Mucosa of rectum (tissue), 2 donors: ENCODE data around the gene CHST9.
"Not testable (repeated sequence)": the region's sequence is repeated elsewhere in the genome, so short reads cannot be mapped to it uniquely, and the experiment has no call there.

Experiments used
- H3K27ac ChIP-seq, 2 donors: one replicate each; pipeline ENCODE4 v1.7.0; 2013; ENCODE audit warnings: inconsistent platforms in 2 of 2, low read depth in 2 of 2, low read length in 2 of 2
- H3K27me3 ChIP-seq, 2 donors: one replicate each; pipeline ENCODE4 v1.7.0; 2013; ENCODE audit warnings: low read length in 2 of 2; ENCODE audit not compliant: control insufficient read depth in 2 of 2, insufficient read depth in 2 of 2
- H3K36me3 ChIP-seq, 2 donors: one replicate each; pipeline ENCODE4 v1.7.0; 2013; ENCODE audit warnings: low read length in 2 of 2; ENCODE audit not compliant: control insufficient read depth in 2 of 2, insufficient read depth in 2 of 2
- H3K4me1 ChIP-seq, 2 donors: one replicate each; pipeline ENCODE4 v1.7.0; 2013; ENCODE audit warnings: low read length in 2 of 2, mild to moderate bottlenecking in 1 of 2; ENCODE audit not compliant: control insufficient read depth in 2 of 2, insufficient read depth in 2 of 2
- H3K4me3 ChIP-seq, 2 donors: one replicate each; pipeline ENCODE4 v1.7.0; 2013; ENCODE audit warnings: low read length in 2 of 2
- H3K9ac ChIP-seq, 2 donors: one replicate each; pipeline ENCODE4 v1.7.0; 2013; ENCODE audit warnings: low read length in 2 of 2, low read depth in 1 of 2, mild to moderate bottlenecking in 1 of 2
- H3K9me3 ChIP-seq, 2 donors: one replicate each; pipeline ENCODE4 v1.7.0; 2013; ENCODE audit warnings: low read length in 2 of 2; ENCODE audit not compliant: control insufficient read depth in 2 of 2
- donor health status: healthy.
- donor health status: Normal muscosa, but diverticular disease.

The CHST9 gene

DNA sequence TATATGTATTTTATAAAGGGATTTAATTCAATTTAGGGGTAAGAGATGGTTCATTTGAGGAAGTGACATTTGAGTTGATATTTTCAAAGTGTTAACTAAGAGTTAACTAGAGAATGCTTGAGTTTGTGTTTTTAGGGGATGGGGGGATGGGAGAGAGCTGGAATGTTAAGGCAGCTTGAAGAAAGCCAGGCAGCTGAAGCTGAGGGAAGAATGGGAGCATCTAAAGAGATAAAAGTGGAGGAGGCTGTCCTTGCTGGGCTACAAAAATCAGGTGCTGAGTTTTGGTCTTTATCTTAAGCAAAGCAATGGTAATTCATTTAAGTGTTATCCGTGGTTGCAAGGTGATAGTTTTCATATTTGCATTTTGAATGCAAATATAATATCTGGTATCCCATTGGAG is 9.2 kb downstream of the CHST9 start:
- Histone ChIP-seq H3K4me1 (no peaks in the 10 kb centered on the region), H3K36me3 (no peaks in the 10 kb centered on the region), H3K9ac (no peak overlapping the region), H3K27me3 (no peaks in the 10 kb centered on the region), H3K4me3 (no peak overlapping the region), H3K9me3 (no peaks in the 10 kb centered on the region), H3K27ac (no peak overlapping the region)

DNA sequence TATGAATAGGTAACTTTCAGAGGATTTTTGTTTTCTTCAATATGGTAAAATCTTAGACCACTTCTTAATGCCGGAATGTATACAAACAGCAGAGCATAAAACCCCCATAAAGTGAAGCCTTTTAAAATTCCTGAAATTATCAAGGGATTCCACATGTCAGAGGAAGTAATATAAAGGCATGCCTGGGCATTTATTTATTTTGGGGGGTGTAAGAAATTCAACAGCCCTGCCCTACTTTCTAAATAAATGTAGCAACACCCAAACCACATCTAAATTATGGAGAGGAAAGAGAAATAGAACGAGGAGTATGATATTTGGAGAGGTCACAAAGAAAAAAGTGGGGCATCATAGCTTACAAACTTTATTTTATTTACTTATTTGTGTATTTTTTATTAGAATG is 9.9 kb downstream of the CHST9 start:
- no peaks in the 10 kb centered on the region for H3K4me1 ChIP-seq
- H3K27me3 ChIP-seq = no peaks in the 10 kb centered on the region
- no peak overlapping the region for H3K27ac ChIP-seq
- H3K9me3 ChIP-seq = no peaks in the 10 kb centered on the region
- H3K36me3 ChIP-seq = no peaks in the 10 kb centered on the region
- no peak overlapping the region for H3K4me3 ChIP-seq
- H3K9ac ChIP-seq = no peak overlapping the region

GRCh38 chr18:27171993-27172392 is 13.1 kb downstream of the CHST9 start:
- no peak overlapping the region for H3K4me3 ChIP-seq

GRCh38 chr18:27165412-27165811 is 19.7 kb downstream of the CHST9 start:
- Histone ChIP-seq H3K9ac (no peak overlapping the region), H3K4me3 (no peak overlapping the region), H3K27me3 (no peaks in the 10 kb centered on the region), H3K9me3 (no peaks in the 10 kb centered on the region), H3K27ac (no peak overlapping the region), H3K4me1 (no peaks in the 10 kb centered on the region), H3K36me3 (no peaks in the 10 kb centered on the region)

More at GRCh38 chr18:27171993-27172392, 13.1 kb downstream of the CHST9 start:
- Histone ChIP-seq H3K4me1 (no peaks in the 10 kb centered on the region), H3K9me3 (no peaks in the 10 kb centered on the region), H3K27ac (no peak overlapping the region), H3K9ac (no peak overlapping the region), H3K27me3 (no peaks in the 10 kb centered on the region), H3K36me3 (no peaks in the 10 kb centered on the region)

GRCh38 chr18:27164905-27165304 is 20.2 kb downstream of the CHST9 start:
- Histone ChIP-seq H3K27ac (no peak overlapping the region), H3K27me3 (no peaks in the 10 kb centered on the region), H3K9ac (no peak overlapping the region), H3K4me1 (no peaks in the 10 kb centered on the region), H3K9me3 (no peaks in the 10 kb centered on the region), H3K36me3 (no peaks in the 10 kb centered on the region), H3K4me3 (no peak overlapping the region)

- not testable (repeated sequence) for H3K9me3 ChIP-seq, H3K9ac ChIP-seq, H3K4me1 ChIP-seq, H3K27ac ChIP-seq, H3K27me3 ChIP-seq, H3K36me3 ChIP-seq, H3K4me3 ChIP-seq
Measured at GRCh38 chr18:27163197-27163716, 21.9 kb downstream of the CHST9 start.

- not testable (repeated sequence) for H3K36me3 ChIP-seq, H3K4me3 ChIP-seq, H3K9ac ChIP-seq, H3K27me3 ChIP-seq, H3K27ac ChIP-seq, H3K9me3 ChIP-seq, H3K4me1 ChIP-seq
Measured at GRCh38 chr18:27149240-27149639, 35.9 kb downstream of the CHST9 start.

- Histone ChIP-seq H3K9me3 (peaks cover 0 to 2% of the 10 kb centered on the region in 2 donors), H3K4me1 (no peaks in the 10 kb centered on the region), H3K27me3 (no peaks in the 10 kb centered on the region), H3K9ac (no peak overlapping the region), H3K4me3 (no peak overlapping the region), H3K27ac (no peak overlapping the region), H3K36me3 (no peaks in the 10 kb centered on the region)
Measured at GRCh38 chr18:27144672-27145071, 40.4 kb downstream of the CHST9 start.

DNA sequence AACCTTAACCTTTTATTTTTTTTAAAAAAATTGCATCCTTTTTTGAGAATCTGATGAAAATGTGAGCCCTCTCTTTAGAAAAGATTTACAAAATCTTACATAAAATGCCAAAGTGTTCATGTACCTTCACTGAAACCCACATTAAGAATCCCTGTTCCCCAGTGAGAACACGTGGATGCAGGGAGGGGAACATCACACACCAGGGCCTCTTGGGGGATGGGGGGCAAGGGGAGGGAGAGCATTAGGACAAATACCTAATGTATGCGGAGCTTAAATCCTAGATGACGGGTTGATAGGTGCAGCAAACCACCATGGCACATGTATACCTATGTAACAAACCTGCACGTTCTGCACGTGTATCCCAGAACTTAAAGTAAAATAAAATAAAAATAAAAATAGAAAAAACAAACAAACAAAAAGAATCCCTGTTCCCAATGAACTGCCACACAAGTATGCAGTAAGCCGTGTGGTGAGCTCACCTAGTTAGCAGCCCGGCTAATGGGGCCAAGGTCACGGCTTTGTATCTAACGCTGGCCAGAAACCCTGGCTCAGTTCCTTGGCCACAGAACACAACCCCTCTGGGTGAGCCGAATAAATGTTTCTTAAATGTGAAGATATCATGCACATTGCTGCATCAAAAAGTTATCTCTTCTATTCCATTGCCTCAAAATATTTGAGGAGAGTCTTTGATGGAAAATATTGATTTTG is 41.4 kb downstream of the CHST9 start:
- H3K27ac ChIP-seq = no peak overlapping the region

DNA sequence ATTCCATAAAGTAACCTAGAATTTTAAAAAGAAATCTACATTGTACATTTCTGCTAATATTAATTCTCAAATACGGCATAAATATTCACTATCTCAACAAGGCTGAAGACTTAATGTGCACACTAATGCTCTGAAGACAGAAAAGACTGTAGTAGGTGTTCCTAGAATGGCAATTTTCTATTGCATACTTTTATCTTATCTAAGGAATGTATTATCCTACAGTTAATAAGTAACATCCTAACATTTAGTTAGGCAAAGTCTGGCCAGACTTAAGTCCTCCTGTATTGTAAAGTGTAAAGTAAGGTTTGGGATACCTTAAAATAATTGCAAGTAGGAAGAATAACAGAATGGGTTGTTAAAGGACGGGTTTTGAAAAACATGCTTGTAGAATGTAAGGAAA is 42.2 kb downstream of the CHST9 start:
- Histone ChIP-seq H3K27ac (no peak overlapping the region), H3K27me3 (no peaks in the 10 kb centered on the region), H3K4me1 (no peaks in the 10 kb centered on the region), H3K4me3 (no peak overlapping the region), H3K9me3 (peaks cover 0 to under 1% of the 10 kb centered on the region in 2 donors), H3K9ac (no peak overlapping the region), H3K36me3 (no peaks in the 10 kb centered on the region)

More for the DNA sequence above, 41.4 kb downstream of the CHST9 start:
- H3K36me3 ChIP-seq = no peaks in the 10 kb centered on the region
- H3K9me3 ChIP-seq = peaks cover 0 to 2% of the 10 kb centered on the region in 2 donors
- H3K27me3 ChIP-seq = no peaks in the 10 kb centered on the region
- H3K4me3 ChIP-seq = no peak overlapping the region
- no peaks in the 10 kb centered on the region for H3K4me1 ChIP-seq
- H3K9ac ChIP-seq = no peak overlapping the region
